Osteoblast (primary cell): ENCODE data around the gene NPFFR1. TPM values are rescaled to one million over a fixed set of nuclear protein-coding genes. Genes with fewer than 3 reads are reported as not detected.

ENCODE experiments used
- DNase-seq: peaks from one replicate; pipeline ENCODE4 v3.0.0; 2011; ENCODE audit warnings: low spot score, mixed read lengths; ENCODE audit not compliant: insufficient read length; ENCODE audit errors: missing footprints
- H2AFZ ChIP-seq: 2 replicates; pipeline ENCODE4 v1.6.0; 2011; ENCODE audit warnings: mild to moderate bottlenecking, low read length
- H3K27ac ChIP-seq: 2 replicates; pipeline ENCODE4 v1.5.1; 2011; ENCODE audit warnings: mild to moderate bottlenecking, low read depth, low read length, moderate library complexity
- H3K27me3 ChIP-seq: 2 replicates; pipeline ENCODE4 v1.6.0; 2012; ENCODE audit warnings: mild to moderate bottlenecking, control low read depth, inconsistent platforms, low read length, moderate library complexity; ENCODE audit not compliant: insufficient read depth
- H3K36me3 ChIP-seq: 2 replicates; pipeline ENCODE4 v1.5.1; 2011; ENCODE audit warnings: mild to moderate bottlenecking, low read length, control low read depth, moderate library complexity; ENCODE audit not compliant: insufficient read depth
- H3K4me1 ChIP-seq: 2 replicates; pipeline ENCODE4 v1.5.1; 2011; ENCODE audit warnings: mild to moderate bottlenecking, low read length, control low read depth, moderate library complexity; ENCODE audit not compliant: insufficient read depth
- H3K4me2 ChIP-seq: 2 replicates; pipeline ENCODE4 v1.6.0; 2011; ENCODE audit warnings: mild to moderate bottlenecking, low read length; ENCODE audit not compliant: insufficient read depth
- H3K4me3 ChIP-seq: fragments of 200-600 bp; sonication (generic); 3 replicates; pipeline ENCODE4 v1.5.1; 2012; ENCODE audit warnings: mild to moderate bottlenecking, low read length, inconsistent platforms; ENCODE audit not compliant: insufficient read depth
- H3K79me2 ChIP-seq: 2 replicates; pipeline ENCODE4 v1.6.0; 2012; ENCODE audit warnings: mild to moderate bottlenecking, low read length, control low read depth, inconsistent platforms; ENCODE audit not compliant: insufficient read depth
- H3K9me3 ChIP-seq: 2 replicates; pipeline ENCODE4 v1.5.1; 2011; ENCODE audit warnings: low read depth, low read length, control low read depth
- H4K20me1 ChIP-seq: 2 replicates; pipeline ENCODE4 v1.6.0; 2012; ENCODE audit warnings: mild to moderate bottlenecking, low read length, control low read depth; ENCODE audit not compliant: insufficient read depth
- CTCF ChIP-seq: IDR thresholded peaks from 2 replicates; pipeline ENCODE4 v1.5.1; 2011; ENCODE audit warnings: mild to moderate bottlenecking, low read depth, low read length, moderate library complexity; ENCODE audit errors: extremely low read depth
- total RNA-seq: library from RNA; depleted of rRNA; stranded (reverse); fragments of >200 nt; gene quantifications from 2 replicates; pipeline ENCODE4 v1.2.3, GENCODE V29; 2012

NPFFR1 gene
- total RNA-seq, 1 donor: not detected

GRCh38 chr10:70306181-70306705 is 22.4 kb upstream of the NPFFR1 start:
- no peak overlapping the region for H3K4me3 ChIP-seq
- no peaks in the 10 kb centered on the region for H3K27me3 ChIP-seq
- H3K36me3 ChIP-seq: no peaks in the 10 kb centered on the region
- H3K4me1 ChIP-seq: no peaks in the 10 kb centered on the region
- no peaks in the 10 kb centered on the region for H4K20me1 ChIP-seq
- H2AFZ ChIP-seq: no peak overlapping the region
- no peak for DNase-seq
- H3K79me2 ChIP-seq: no peaks in the 10 kb centered on the region
- H3K9me3 ChIP-seq: no peaks in the 10 kb centered on the region
- no peak overlapping the region for H3K27ac ChIP-seq
- TF ChIP-seq CTCF: no peak
- no peak overlapping the region for H3K4me2 ChIP-seq

GRCh38 chr10:70303730-70304129 is 19.9 kb upstream of the NPFFR1 start:
- no peaks in the 10 kb centered on the region for H3K27me3 ChIP-seq
- H3K9me3 ChIP-seq: no peaks in the 10 kb centered on the region
- no peak overlapping the region for H3K27ac ChIP-seq
- no peaks in the 10 kb centered on the region for H3K79me2 ChIP-seq
- H2AFZ ChIP-seq: no peak overlapping the region
- no peak for TF ChIP-seq CTCF
- H3K4me3 ChIP-seq: no peak overlapping the region
- no peak for DNase-seq
- H3K4me1 ChIP-seq: no peaks in the 10 kb centered on the region
- H3K36me3 ChIP-seq: no peaks in the 10 kb centered on the region
- no peak overlapping the region for H3K4me2 ChIP-seq
- H4K20me1 ChIP-seq: no peaks in the 10 kb centered on the region

- Histone ChIP-seq H3K4me3 (no peak overlapping the region), H3K9me3 (no peaks in the 10 kb centered on the region), H4K20me1 (no peaks in the 10 kb centered on the region), H3K27me3 (no peaks in the 10 kb centered on the region), H3K79me2 (no peaks in the 10 kb centered on the region), H3K4me1 (no peaks in the 10 kb centered on the region), H3K36me3 (no peaks in the 10 kb centered on the region), H3K27ac (no peak overlapping the region), H3K4me2 (no peak overlapping the region), H2AFZ (no peak overlapping the region)
- no peak for TF ChIP-seq CTCF
- DNase-seq: no peak
Observed at GRCh38 chr10:70302292-70302691, 18.5 kb upstream of the NPFFR1 start.

GRCh38 chr10:70300908-70301597 is 17.2 kb upstream of the NPFFR1 start:
- Histone ChIP-seq H3K4me2 (no peak overlapping the region), H3K9me3 (no peaks in the 10 kb centered on the region), H3K79me2 (no peaks in the 10 kb centered on the region)

More at GRCh38 chr10:70300908-70301597, 17.2 kb upstream of the NPFFR1 start:
- no peaks in the 10 kb centered on the region for H4K20me1 ChIP-seq
- no peak overlapping the region for H3K4me3 ChIP-seq
- no peak for DNase-seq
- no peaks in the 10 kb centered on the region for H3K36me3 ChIP-seq
- peaks cover 10% of the 10 kb centered on the region for H3K4me1 ChIP-seq
- no peaks in the 10 kb centered on the region for H3K27me3 ChIP-seq
- no peak overlapping the region for H3K27ac ChIP-seq
- no peak for TF ChIP-seq CTCF
- no peak overlapping the region for H2AFZ ChIP-seq
